B cell (primary cell): Measurements from ENCODE around the gene C10orf90. TPM values are rescaled to one million over a fixed set of nuclear protein-coding genes. Genes with fewer than 3 reads are reported as not detected.

Experiments
- ATAC-seq: fragments of 200-7000 bp; cut with Tn5 transposase; one replicate; pipeline ENCODE4 v1.10.0; 2021; ENCODE audit warnings: low read depth, mild to moderate bottlenecking, moderate number of reproducible peaks, moderate library complexity
- CTCF ChIA-PET: fragments of 350-600 bp; sonication (Branson Sonifier 250); formaldehyde crosslinking; loops from one replicate; lab custom pipeline; 2021; ENCODE audit warnings: antibody characterized with exemption, inconsistent platforms; lab: Charles Lee
- POLR2A ChIA-PET: fragments of 350-600 bp; sonication (Branson Sonifier 250); formaldehyde crosslinking; loops from one replicate; lab custom pipeline; 2021; ENCODE audit warnings: antibody characterized with exemption; lab: Charles Lee
- DNase-seq: peaks from one replicate; pipeline ENCODE4 v3.0.0; 2013
- H2AFZ ChIP-seq: 2 replicates; pipeline ENCODE4 v1.6.1; 2012; ENCODE audit warnings: mild to moderate bottlenecking, low read depth, low read length; ENCODE audit not compliant: insufficient read depth, poor library complexity, severe bottlenecking
- H3K27ac ChIP-seq, 2 donors: 1 replicate in 1 of 2; 2 replicates in 1 of 2; pipeline ENCODE4 v1.5.1; 2012 to 2013; ENCODE audit warnings: low read length in 2 of 2, mild to moderate bottlenecking in 2 of 2, moderate library complexity in 1 of 2
- H3K27me3 ChIP-seq, 4 experiments: fragments of 200-600 bp in 1 of 4; sonication (generic) in 1 of 4; replicated peaks in 1 of 4; 1 replicate in 2 of 4; 2 replicates in 2 of 4; pipeline versions ENCODE4 v1.6.1 to v1.7.0; 2013 to 2016; ENCODE audit warnings: low read length in 3 of 4, mild to moderate bottlenecking in 2 of 4, mixed read lengths in 1 of 4, moderate library complexity in 1 of 4; ENCODE audit not compliant: insufficient read depth in 4 of 4, control insufficient read depth in 3 of 4; ENCODE audit errors: control extremely low read depth in 1 of 4
- H3K36me3 ChIP-seq, 2 experiments: replicated peaks in 1 of 2; 1 replicate in 1 of 2; 2 replicates in 1 of 2; pipeline versions ENCODE4 v1.6.1 to v1.7.1; 2013; ENCODE audit warnings: low read length in 1 of 2; ENCODE audit not compliant: insufficient read depth in 2 of 2, control insufficient read depth in 1 of 2; ENCODE audit errors: control extremely low read depth in 1 of 2, extremely low read depth in 1 of 2
- H3K4me1 ChIP-seq, 2 donors: fragments of 200-600 bp in 1 of 2; sonication (generic) in 1 of 2; 1 replicate in 1 of 2; 2 replicates in 1 of 2; pipeline versions ENCODE4 v1.5.1 to v1.6.1; 2013 to 2017; ENCODE audit warnings: low read length in 2 of 2; ENCODE audit not compliant: control insufficient read depth in 2 of 2, insufficient read depth in 2 of 2
- H3K4me2 ChIP-seq: replicated peaks from 2 replicates; pipeline ENCODE3; 2012; ENCODE audit warnings: mild to moderate bottlenecking, low read depth, low read length; ENCODE audit not compliant: poor library complexity, severe bottlenecking
- H3K4me3 ChIP-seq, 5 experiments: fragments of 200-600 bp in 1 of 5; sonication (generic) in 1 of 5; 1 replicate in 3 of 5; 2 replicates in 2 of 5; pipeline versions ENCODE4 v1.5.1 to v1.7.0; 2011 to 2016; ENCODE audit warnings: low read length in 4 of 5, mild to moderate bottlenecking in 4 of 5, low read depth in 2 of 5, control low read depth in 1 of 5, moderate library complexity in 1 of 5; ENCODE audit not compliant: insufficient read depth in 1 of 5; ENCODE audit errors: control extremely low read depth in 1 of 5, extremely low read depth in 1 of 5
- H3K79me2 ChIP-seq: fragments of 200-600 bp; sonication (generic); one replicate; pipeline ENCODE4 v1.6.0; 2016; ENCODE audit warnings: low read length; ENCODE audit not compliant: control insufficient read depth, insufficient read depth
- H3K9ac ChIP-seq: fragments of 200-600 bp; sonication (generic); 2 replicates; pipeline ENCODE4 v1.6.1; 2017; ENCODE audit warnings: mild to moderate bottlenecking, low read length, moderate library complexity
- H3K9me3 ChIP-seq, 3 donors: one replicate each; pipeline versions ENCODE4 v1.6.1 to v1.7.1; 2013; ENCODE audit warnings: low read length in 2 of 3; ENCODE audit not compliant: control insufficient read depth in 2 of 3, insufficient read depth in 1 of 3; ENCODE audit errors: control extremely low read depth in 1 of 3
- H4K20me1 ChIP-seq: 2 replicates; pipeline ENCODE4 v1.6.0; 2012; ENCODE audit warnings: mild to moderate bottlenecking, low read length; ENCODE audit not compliant: insufficient read depth, control insufficient read depth, poor library complexity, severe bottlenecking
- H3K27ac Mint-ChIP-seq: one replicate; pipeline ENCODE4 v1.8.0; 2021; ENCODE audit warnings: mixed read lengths
- H3K27me3 Mint-ChIP-seq: one replicate; pipeline ENCODE4 v1.8.0; 2021; ENCODE audit warnings: mixed read lengths
- H3K4me1 Mint-ChIP-seq: one replicate; pipeline ENCODE4 v1.8.0; 2021; ENCODE audit warnings: mixed read lengths
- H3K4me3 Mint-ChIP-seq: one replicate; pipeline ENCODE4 v1.8.0; 2021; ENCODE audit warnings: mixed read lengths
- H3K9me3 Mint-ChIP-seq: one replicate; pipeline ENCODE4 v1.8.0; 2022; ENCODE audit warnings: mixed read lengths; ENCODE audit not compliant: insufficient read depth
- EZH2 ChIP-seq: IDR thresholded peaks from 2 replicates; pipeline ENCODE4 v1.6.1; 2012; ENCODE audit warnings: borderline replicate concordance, low read depth, mild to moderate bottlenecking, moderate library complexity, low read length; ENCODE audit not compliant: insufficient read depth, poor library complexity, severe bottlenecking
- WGBS: methylation state at CpG from one replicate; pipeline ENCODE4 v1.1.5; 2013; ENCODE audit warnings: missing lambda C conversion rate; ENCODE audit not compliant: insufficient coverage; 5-methylcytosine and 5-hydroxymethylcytosine counted together
- intact Hi-C: fragments of 100-400 bp; cut with micrococcal nuclease; formaldehyde crosslinking; loops from one replicate; pipeline ENCODE4 v1.10.0; 2022
- polyA plus RNA-seq: library from polyadenylated mRNA; depleted of rRNA; stranded (reverse); fragments of >200 nt; gene quantifications from 2 replicates; pipeline ENCODE4 v1.2.3, GENCODE V29; 2012
- total RNA-seq, 2 donors: library from RNA; stranded (reverse); fragments of 120-200 nt in 1 of 2; gene quantifications; 1 replicate in 1 of 2; 2 replicates in 1 of 2; pipeline versions ENCODE4 v1.2.3 to v1.2.4, GENCODE V29; 2013 to 2022
- TF ChIP-seq, protein P1 (sequence below): fragments of 200-600 bp; IDR thresholded peaks from one replicate; pipeline ENCODE4 v1.8.0; 2022; ENCODE audit warnings: antibody characterized with exemption, mild to moderate bottlenecking

The C10orf90 gene
- total and polyA plus RNA-seq, 2 donors (not counting 1 experiment from before 2014, with no cell fraction given) = not detected

DNA sequence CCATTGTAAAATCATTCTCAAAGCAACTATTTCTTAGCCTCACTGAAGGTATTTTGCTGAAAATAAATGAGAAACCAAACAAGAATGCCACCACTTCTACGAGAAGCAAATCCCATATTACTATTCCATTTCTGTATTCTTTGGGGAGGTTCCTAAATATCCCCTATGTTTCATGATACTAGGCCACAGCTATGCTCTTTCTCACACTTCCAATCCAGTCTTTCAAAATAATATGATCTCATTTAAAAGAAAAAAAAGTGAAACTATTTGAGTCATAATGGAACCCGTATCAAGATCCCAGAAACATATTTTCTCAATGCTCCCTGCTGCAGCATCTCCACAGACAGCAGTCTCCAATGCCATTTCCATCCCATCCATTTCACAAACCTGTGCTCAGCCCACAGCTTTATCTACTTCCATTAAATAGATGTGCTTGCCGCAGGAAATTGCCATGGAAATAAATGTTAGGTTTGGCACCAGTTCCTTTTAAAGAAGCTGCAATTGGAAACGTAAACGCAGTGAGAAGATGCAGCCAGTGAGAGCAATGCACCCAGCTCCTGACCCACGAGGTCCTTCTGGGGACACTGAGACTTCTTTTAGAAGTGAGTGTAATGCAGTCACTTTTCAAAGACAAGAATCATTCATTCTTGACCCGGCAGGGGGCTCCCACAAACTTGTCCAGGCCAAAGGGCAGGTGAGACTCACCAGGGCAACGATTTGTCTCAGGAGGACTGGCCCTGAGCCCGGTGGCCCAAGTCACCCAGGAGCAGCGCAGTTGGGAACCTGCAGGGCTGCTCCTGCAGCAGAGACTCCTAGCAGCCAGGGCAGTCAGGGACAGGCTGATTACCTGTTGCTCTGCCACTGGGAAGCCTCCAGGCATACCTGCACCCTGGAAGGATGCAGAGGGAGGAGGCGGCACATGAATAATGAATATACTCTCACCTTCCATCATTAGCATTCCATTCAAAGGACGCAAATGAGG lies 99.6 kb downstream of the C10orf90 start:
- H3K27me3 Mint-ChIP-seq = peaks cover 3% of the 10 kb centered on the region

GRCh38 chr10:126570245-126570570 lies 100.3 kb downstream of the C10orf90 start:
- Histone ChIP-seq H3K79me2 (no peaks in the 10 kb centered on the region), H3K36me3 (no peaks in the 10 kb centered on the region), H3K27ac (no peak overlapping the region), H3K27me3 (no peaks in the 10 kb centered on the region), H3K4me2 (no peak overlapping the region), H3K9me3 (peaks cover 0 to 14% (median 0%) of the 10 kb centered on the region in 3 donors), H4K20me1 (no peaks in the 10 kb centered on the region), H2AFZ (no peak overlapping the region), H3K9ac (no peak overlapping the region), H3K4me3 (no peak overlapping the region), H3K4me1 (no peaks in the 10 kb centered on the region)
- ChIA-PET POLR2A (no interaction called here), CTCF (no interaction called here)
- Mint-ChIP-seq H3K4me1 (no peaks in the 10 kb centered on the region), H3K27ac (no peak overlapping the region), H3K27me3 (peaks cover 3% of the 10 kb centered on the region), H3K9me3 (no peaks in the 10 kb centered on the region), H3K4me3 (no peak overlapping the region)
- DNase-seq (no peak), ATAC-seq (no peak)
- TF ChIP-seq, protein P1, sequence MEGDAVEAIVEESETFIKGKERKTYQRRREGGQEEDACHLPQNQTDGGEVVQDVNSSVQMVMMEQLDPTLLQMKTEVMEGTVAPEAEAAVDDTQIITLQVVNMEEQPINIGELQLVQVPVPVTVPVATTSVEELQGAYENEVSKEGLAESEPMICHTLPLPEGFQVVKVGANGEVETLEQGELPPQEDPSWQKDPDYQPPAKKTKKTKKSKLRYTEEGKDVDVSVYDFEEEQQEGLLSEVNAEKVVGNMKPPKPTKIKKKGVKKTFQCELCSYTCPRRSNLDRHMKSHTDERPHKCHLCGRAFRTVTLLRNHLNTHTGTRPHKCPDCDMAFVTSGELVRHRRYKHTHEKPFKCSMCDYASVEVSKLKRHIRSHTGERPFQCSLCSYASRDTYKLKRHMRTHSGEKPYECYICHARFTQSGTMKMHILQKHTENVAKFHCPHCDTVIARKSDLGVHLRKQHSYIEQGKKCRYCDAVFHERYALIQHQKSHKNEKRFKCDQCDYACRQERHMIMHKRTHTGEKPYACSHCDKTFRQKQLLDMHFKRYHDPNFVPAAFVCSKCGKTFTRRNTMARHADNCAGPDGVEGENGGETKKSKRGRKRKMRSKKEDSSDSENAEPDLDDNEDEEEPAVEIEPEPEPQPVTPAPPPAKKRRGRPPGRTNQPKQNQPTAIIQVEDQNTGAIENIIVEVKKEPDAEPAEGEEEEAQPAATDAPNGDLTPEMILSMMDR = no peak
- no peak for TF ChIP-seq EZH2
- intact Hi-C loops = no loop called here
- 80% methylated on average over 1 of the region's 4 CpGs for WGBS

More for the DNA sequence above, 99.6 kb downstream of the C10orf90 start:
- H3K4me1 ChIP-seq = no peaks in the 10 kb centered on the region
- H3K9me3 ChIP-seq = peaks cover 0 to 10% (median 0%) of the 10 kb centered on the region in 3 donors
- H3K4me3 ChIP-seq = no peak overlapping the region
- no peak overlapping the region for H2AFZ ChIP-seq
- H3K9me3 Mint-ChIP-seq = no peaks in the 10 kb centered on the region
- no peak overlapping the region for H3K27ac Mint-ChIP-seq
- CTCF ChIA-PET = no interaction called here
- H3K36me3 ChIP-seq = no peaks in the 10 kb centered on the region
- no peaks in the 10 kb centered on the region for H3K79me2 ChIP-seq
- ATAC-seq = no peak
- POLR2A ChIA-PET = no interaction called here
- H4K20me1 ChIP-seq = no peaks in the 10 kb centered on the region
- H3K4me1 Mint-ChIP-seq = no peaks in the 10 kb centered on the region
- no peak for DNase-seq
- intact Hi-C loops = no loop called here
- H3K27me3 ChIP-seq = no peaks in the 10 kb centered on the region
- no peak overlapping the region for H3K27ac ChIP-seq
- H3K4me2 ChIP-seq = no peak overlapping the region
- TF ChIP-seq EZH2 = no peak
- TF ChIP-seq, protein P1 = no peak
- WGBS = 81% methylated on average over 8 of the region's 12 CpGs
- no peak overlapping the region for H3K4me3 Mint-ChIP-seq
- no peak overlapping the region for H3K9ac ChIP-seq
